Mesendoderm (in vitro differentiated cells): ENCODE measurements around the gene CLN5.
A peak's percentile ranks its signal among the peaks of the same experiment; 100 is the strongest.

Source experiments
- DNase-seq: peaks from one replicate; pipeline ENCODE4 v3.0.0; 2013
- H2AK5ac ChIP-seq: 2 replicates; pipeline ENCODE4 v1.6.1; 2013; ENCODE audit warnings: low read length, inconsistent platforms
- H2BK120ac ChIP-seq: 2 replicates; pipeline ENCODE4 v1.6.1; 2013; ENCODE audit warnings: low read depth, mild to moderate bottlenecking, low read length, moderate library complexity, mixed read lengths
- H2BK15ac ChIP-seq: replicated peaks from 2 replicates; pipeline ENCODE4 v1.6.1; 2013; ENCODE audit warnings: low read depth, mild to moderate bottlenecking, moderate library complexity
- H2BK5ac ChIP-seq: 2 replicates; pipeline ENCODE4 v1.6.1; 2013; ENCODE audit warnings: low read length, inconsistent platforms
- H3K18ac ChIP-seq: 2 replicates; pipeline ENCODE4 v1.6.1; 2013; ENCODE audit warnings: mild to moderate bottlenecking, low read length, mixed read lengths
- H3K23ac ChIP-seq: one replicate; pipeline ENCODE4 v1.6.1; 2013; ENCODE audit warnings: low read length
- H3K27ac ChIP-seq: 2 replicates; pipeline ENCODE4 v1.5.1; 2013; ENCODE audit warnings: low read depth, mild to moderate bottlenecking, inconsistent platforms, low read length, moderate library complexity
- H3K27me3 ChIP-seq: 2 replicates; pipeline ENCODE4 v1.6.1; 2013; ENCODE audit warnings: low read length, control low read depth, mild to moderate bottlenecking, inconsistent platforms; ENCODE audit not compliant: insufficient read depth, poor library complexity
- H3K36me3 ChIP-seq: 2 replicates; pipeline ENCODE4 v1.6.1; 2013; ENCODE audit warnings: low read length, inconsistent platforms; ENCODE audit not compliant: control insufficient read depth, insufficient read depth
- H3K4ac ChIP-seq: one replicate; pipeline ENCODE4 v1.6.1; 2013; ENCODE audit warnings: low read depth, mild to moderate bottlenecking, low read length, moderate library complexity
- H3K4me1 ChIP-seq: 2 replicates; pipeline ENCODE4 v1.6.1; 2013; ENCODE audit warnings: low read depth, low read length, inconsistent platforms; ENCODE audit not compliant: control insufficient read depth
- H3K4me2 ChIP-seq: 2 replicates; pipeline ENCODE4 v1.6.1; 2013; ENCODE audit warnings: low read length
- H3K4me3 ChIP-seq: 2 replicates; pipeline ENCODE4 v1.5.1; 2013; ENCODE audit warnings: mild to moderate bottlenecking, low read length
- H3K56ac ChIP-seq: one replicate; pipeline ENCODE4 v1.6.1; 2013; ENCODE audit warnings: low read length
- H3K79me1 ChIP-seq: 2 replicates; pipeline ENCODE4 v1.6.1; 2013; ENCODE audit warnings: low read length, inconsistent platforms
- H3K79me2 ChIP-seq: 2 replicates; pipeline ENCODE4 v1.6.1; 2013; ENCODE audit warnings: mild to moderate bottlenecking, low read length; ENCODE audit not compliant: control insufficient read depth, insufficient read depth
- H3K9ac ChIP-seq: 2 replicates; pipeline ENCODE4 v1.6.1; 2013; ENCODE audit warnings: low read length, inconsistent platforms
- H4K5ac ChIP-seq: one replicate; pipeline ENCODE4 v1.6.1; 2013; ENCODE audit warnings: low read length
- H4K8ac ChIP-seq: one replicate; pipeline ENCODE4 v1.6.1; 2013; ENCODE audit warnings: low read depth, mild to moderate bottlenecking, control low read depth, low read length, moderate library complexity
- WGBS: extraction: QIAGEN DNeasy Blood & Tissue Kit; methylation state at CpG from one replicate; pipeline ENCODE4 v1.1.7; 2013; ENCODE audit warnings: low lambda C conversion rate, missing lambda C conversion rate; ENCODE audit not compliant: insufficient coverage; ENCODE audit errors: extremely low coverage; 5-methylcytosine and 5-hydroxymethylcytosine counted together

Gene CLN5

DNA sequence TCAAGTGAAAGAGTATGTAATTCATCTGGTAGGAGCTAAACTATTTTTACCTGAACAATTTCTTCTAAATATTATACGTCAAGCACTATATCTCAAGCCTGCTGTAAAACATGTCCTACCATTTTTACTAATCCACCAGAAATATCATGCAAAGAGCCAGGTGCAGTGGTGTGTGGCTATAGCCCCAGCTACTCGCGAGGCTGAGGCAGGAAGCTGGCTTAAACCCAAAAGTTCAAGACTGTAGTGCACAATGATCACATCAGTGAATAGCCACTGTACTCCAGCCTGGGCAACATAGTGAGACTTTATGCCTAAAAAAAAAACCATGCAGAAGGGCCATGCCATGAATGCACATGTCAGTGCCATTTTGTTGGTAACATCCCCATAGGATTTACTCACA, 20.7 kb upstream of the CLN5 start:
- no peak overlapping the region for H3K4me2 ChIP-seq
- H2BK120ac ChIP-seq = no peak overlapping the region
- H2AK5ac ChIP-seq = no peak overlapping the region
- H4K5ac ChIP-seq = no peak overlapping the region
- no peaks in the 10 kb centered on the region for H3K27me3 ChIP-seq
- H2BK15ac ChIP-seq = no peak overlapping the region
- no peak overlapping the region for H3K4ac ChIP-seq
- no peak overlapping the region for H3K27ac ChIP-seq
- H4K8ac ChIP-seq = no peak overlapping the region
- DNase-seq = no peak
- H3K9ac ChIP-seq = no peak overlapping the region
- no peaks in the 10 kb centered on the region for H3K4me1 ChIP-seq
- H3K36me3 ChIP-seq = no peaks in the 10 kb centered on the region
- H3K79me1 ChIP-seq = no peaks in the 10 kb centered on the region
- H3K56ac ChIP-seq = no peak overlapping the region
- no peak overlapping the region for H3K18ac ChIP-seq
- no peak overlapping the region for H3K23ac ChIP-seq
- H3K4me3 ChIP-seq = no peak overlapping the region
- no peak overlapping the region for H2BK5ac ChIP-seq
- no peaks in the 10 kb centered on the region for H3K79me2 ChIP-seq
- WGBS = no CpG with 5 or more reads among the region's 3 CpGs

- H3K4me3 ChIP-seq = no peak overlapping the region
- H2BK5ac ChIP-seq = no peak overlapping the region
- no peak for DNase-seq
- H3K56ac ChIP-seq = no peak overlapping the region
- H2BK15ac ChIP-seq = no peak overlapping the region
- no CpG with 5 or more reads among the region's 19 CpGs for WGBS
- no peaks in the 10 kb centered on the region for H3K79me1 ChIP-seq
- peaks cover 3% of the 10 kb centered on the region for H3K4me1 ChIP-seq
- H2AK5ac ChIP-seq = no peak overlapping the region
- H2BK120ac ChIP-seq = no peak overlapping the region
- no peaks in the 10 kb centered on the region for H3K36me3 ChIP-seq
- no peak overlapping the region for H3K9ac ChIP-seq
- no peaks in the 10 kb centered on the region for H3K27me3 ChIP-seq
- H4K5ac ChIP-seq = no peak overlapping the region
- H4K8ac ChIP-seq = no peak overlapping the region
- H3K4me2 ChIP-seq = no peak overlapping the region
- H3K4ac ChIP-seq = no peak overlapping the region
- no peak overlapping the region for H3K27ac ChIP-seq
- no peak overlapping the region for H3K18ac ChIP-seq
- no peaks in the 10 kb centered on the region for H3K79me2 ChIP-seq
- H3K23ac ChIP-seq = no peak overlapping the region
Measured at GRCh38 chr13:76971851-76972829, 19.7 kb upstream of the CLN5 start.

- H2BK120ac ChIP-seq = peak overlapping the region; percentile 12
- WGBS = no CpG with 5 or more reads among the region's 6 CpGs
- H3K56ac ChIP-seq = no peak overlapping the region
- H3K27ac ChIP-seq = no peak overlapping the region
- H3K79me2 ChIP-seq = no peaks in the 10 kb centered on the region
- H3K4me1 ChIP-seq = peaks cover 3% of the 10 kb centered on the region
- H3K36me3 ChIP-seq = no peaks in the 10 kb centered on the region
- no peaks in the 10 kb centered on the region for H3K79me1 ChIP-seq
- no peak overlapping the region for H2BK5ac ChIP-seq
- no peak overlapping the region for H4K5ac ChIP-seq
- no peak overlapping the region for H3K4me3 ChIP-seq
- no peak overlapping the region for H3K4me2 ChIP-seq
- no peak overlapping the region for H2AK5ac ChIP-seq
- no peak overlapping the region for H3K9ac ChIP-seq
- no peak overlapping the region for H2BK15ac ChIP-seq
- H3K23ac ChIP-seq = no peak overlapping the region
- no peak for DNase-seq
- H3K4ac ChIP-seq = no peak overlapping the region
- H3K18ac ChIP-seq = no peak overlapping the region
- no peak overlapping the region for H4K8ac ChIP-seq
- H3K27me3 ChIP-seq = no peaks in the 10 kb centered on the region
Measured at GRCh38 chr13:76973920-76974617, 17.8 kb upstream of the CLN5 start.

DNA sequence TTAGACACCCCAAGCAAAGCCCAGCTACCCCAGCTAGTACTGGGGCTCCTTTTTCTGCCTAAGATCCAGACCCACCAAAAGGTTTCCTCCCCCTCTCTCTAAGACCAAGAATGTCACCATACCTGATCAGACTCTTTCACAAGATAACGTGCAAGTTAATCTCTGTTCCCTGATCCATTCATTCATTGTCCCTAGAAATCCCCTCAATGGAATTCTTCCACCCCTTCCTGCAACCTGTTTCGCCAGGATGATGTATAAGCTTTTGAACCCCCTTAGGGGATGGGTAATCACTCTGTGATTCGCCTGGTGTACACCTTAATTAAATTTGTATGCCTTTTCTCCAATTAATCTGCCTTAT, 17.3 kb upstream of the CLN5 start:
- peaks cover 3% of the 10 kb centered on the region for H3K4me1 ChIP-seq
- no peak overlapping the region for H2BK120ac ChIP-seq
- H3K18ac ChIP-seq = no peak overlapping the region
- no peak overlapping the region for H3K9ac ChIP-seq
- no peaks in the 10 kb centered on the region for H3K79me1 ChIP-seq
- H3K4ac ChIP-seq = no peak overlapping the region
- no peak overlapping the region for H4K8ac ChIP-seq
- H3K79me2 ChIP-seq = no peaks in the 10 kb centered on the region
- DNase-seq = no peak
- H3K23ac ChIP-seq = no peak overlapping the region
- no peaks in the 10 kb centered on the region for H3K27me3 ChIP-seq
- H3K27ac ChIP-seq = no peak overlapping the region
- H2AK5ac ChIP-seq = no peak overlapping the region
- no peak overlapping the region for H2BK15ac ChIP-seq
- H3K4me3 ChIP-seq = no peak overlapping the region
- H3K36me3 ChIP-seq = no peaks in the 10 kb centered on the region
- no peak overlapping the region for H4K5ac ChIP-seq
- no peak overlapping the region for H3K4me2 ChIP-seq
- WGBS = no CpG with 5 or more reads among the region's 3 CpGs
- H2BK5ac ChIP-seq = no peak overlapping the region
- H3K56ac ChIP-seq = no peak overlapping the region

DNA sequence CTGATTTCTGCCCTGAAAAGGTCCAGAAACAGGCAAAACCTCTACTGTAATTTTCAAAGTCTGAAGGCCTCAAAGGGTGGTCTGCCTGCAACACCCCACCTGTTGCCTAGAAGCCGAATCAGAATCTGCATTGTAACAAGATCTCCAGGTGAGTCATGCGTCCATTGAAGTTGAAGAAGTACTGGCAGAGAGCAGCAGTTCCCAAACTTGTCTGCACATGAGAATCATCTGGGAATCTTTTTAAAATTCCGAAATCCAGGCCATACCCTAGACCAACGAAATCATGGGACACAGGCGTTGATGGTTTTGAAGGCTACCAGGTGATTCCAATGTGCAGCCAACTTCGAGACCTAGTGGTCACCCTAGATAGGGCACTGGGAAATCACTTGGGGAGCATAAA, 16.0 kb upstream of the CLN5 start:
- Histone ChIP-seq H3K79me2 (no peaks in the 10 kb centered on the region), H3K36me3 (no peaks in the 10 kb centered on the region), H3K4me2 (no peak overlapping the region), H2BK15ac (no peak overlapping the region), H3K4me1 (peaks cover 3% of the 10 kb centered on the region), H2AK5ac (no peak overlapping the region), H3K4me3 (no peak overlapping the region), H2BK120ac (no peak overlapping the region), H4K8ac (no peak overlapping the region), H4K5ac (no peak overlapping the region), H3K27me3 (no peaks in the 10 kb centered on the region), H3K79me1 (no peaks in the 10 kb centered on the region), H2BK5ac (no peak overlapping the region), H3K9ac (no peak overlapping the region), H3K4ac (no peak overlapping the region), H3K56ac (no peak overlapping the region), H3K18ac (no peak overlapping the region), H3K23ac (no peak overlapping the region), H3K27ac (no peak overlapping the region)
- WGBS = no CpG with 5 or more reads among the region's 6 CpGs
- no peak for DNase-seq
